Measurements from ENCODE around the gene PPP2R2C.

DNA sequence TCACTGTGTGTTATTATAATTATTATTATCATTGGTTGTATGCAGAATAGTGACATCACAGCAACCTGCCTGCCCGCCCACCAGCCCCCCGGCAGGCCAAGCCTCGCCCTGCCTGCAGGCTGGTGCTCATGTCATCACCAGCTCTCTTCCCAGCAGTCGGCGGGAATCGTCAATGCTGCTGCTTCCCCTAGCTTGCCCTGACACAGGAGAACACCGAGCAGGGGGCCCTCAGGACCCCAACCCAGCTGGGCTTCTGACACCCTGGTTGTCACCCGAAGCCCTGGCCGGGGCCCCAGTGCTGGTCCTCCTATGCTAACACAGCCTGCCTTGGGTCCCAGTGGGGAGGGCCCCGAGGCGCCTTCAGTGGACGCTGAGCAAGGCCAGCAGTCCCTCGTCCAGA is 100.6 kb downstream of the PPP2R2C start:
- TF ChIP-seq, protein P1, sequence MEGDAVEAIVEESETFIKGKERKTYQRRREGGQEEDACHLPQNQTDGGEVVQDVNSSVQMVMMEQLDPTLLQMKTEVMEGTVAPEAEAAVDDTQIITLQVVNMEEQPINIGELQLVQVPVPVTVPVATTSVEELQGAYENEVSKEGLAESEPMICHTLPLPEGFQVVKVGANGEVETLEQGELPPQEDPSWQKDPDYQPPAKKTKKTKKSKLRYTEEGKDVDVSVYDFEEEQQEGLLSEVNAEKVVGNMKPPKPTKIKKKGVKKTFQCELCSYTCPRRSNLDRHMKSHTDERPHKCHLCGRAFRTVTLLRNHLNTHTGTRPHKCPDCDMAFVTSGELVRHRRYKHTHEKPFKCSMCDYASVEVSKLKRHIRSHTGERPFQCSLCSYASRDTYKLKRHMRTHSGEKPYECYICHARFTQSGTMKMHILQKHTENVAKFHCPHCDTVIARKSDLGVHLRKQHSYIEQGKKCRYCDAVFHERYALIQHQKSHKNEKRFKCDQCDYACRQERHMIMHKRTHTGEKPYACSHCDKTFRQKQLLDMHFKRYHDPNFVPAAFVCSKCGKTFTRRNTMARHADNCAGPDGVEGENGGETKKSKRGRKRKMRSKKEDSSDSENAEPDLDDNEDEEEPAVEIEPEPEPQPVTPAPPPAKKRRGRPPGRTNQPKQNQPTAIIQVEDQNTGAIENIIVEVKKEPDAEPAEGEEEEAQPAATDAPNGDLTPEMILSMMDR (IDR thresholded peaks at IDR 0.05 in 2 of 3, conservative IDR thresholded peaks at IDR 0.05 in 1 of 3; ENCODE audit: borderline replicate concordance in 1 of 3, insufficient read depth in 1 of 3, low read depth in 2 of 3, low read length in 2 of 3) = no peak
- TF ChIP-seq CEBPB (IDR thresholded peaks at IDR 0.05; ENCODE audit: low read depth) (no peak), TCF7L2 (IDR thresholded peaks at IDR 0.05; ENCODE audit: borderline replicate concordance, extremely low read depth, insufficient read depth, insufficient read length) (no peak), FOSL1 (IDR thresholded peaks at IDR 0.05; ENCODE audit: low read depth) (no peak), SIN3A (IDR thresholded peaks at IDR 0.05; ENCODE audit: low read depth) (no peak), POLR2A (IDR thresholded peaks at IDR 0.05; ENCODE audit: borderline replicate concordance, extremely low read depth, insufficient read depth, insufficient read length) (no peak), POLR2AphosphoS5 (IDR thresholded peaks at IDR 0.05; ENCODE audit: low read depth, low read length) (no peak), YY1 (IDR thresholded peaks at IDR 0.05; ENCODE audit: extremely low read depth, insufficient replicate concordance, low read depth, low read length) (no peak), EZH2 (IDR thresholded peaks at IDR 0.05) (no peak), REST (IDR thresholded peaks at IDR 0.05; ENCODE audit: low read depth) (no peak), EGR1 (IDR thresholded peaks at IDR 0.05; ENCODE audit: low read depth) (no peak)

Measured in HCT116 (cell line).